ENCODE results near the gene ANXA6. TPM values are rescaled to one million over a fixed set of nuclear protein-coding genes. Genes with fewer than 3 reads are reported as not detected.

The ANXA6 gene
- total and polyA plus RNA-seq, 10 donors = 141 to 295 (median 185) TPM

- peak overlapping the region in 4 of 8 donors; percentile 15 to 90 (median 70) for H3K27ac ChIP-seq
- DNase-seq = no peak
- intact Hi-C loops (cut with DNase I; ENCODE audit: low total_unique reads) = loop anchor here (5.0 kb wide), 2 partner anchors 34 to 109 kb away; no protein-coding TSS in a partner anchor
- H3K4me1 ChIP-seq = peaks cover 35 to 100% (median 68%) of the 10 kb centered on the region in 6 donors
- TF ChIP-seq CTCF (IDR thresholded peaks at IDR 0.05 in 8 of 11, conservative IDR thresholded peaks at IDR 0.05 in 3 of 11) = no peak
- TF ChIP-seq POLR2AphosphoS5 (IDR thresholded peaks at IDR 0.05) = no peak
- no peak overlapping the region for H3K4me3 ChIP-seq
- H3K9me3 ChIP-seq = no peaks in the 10 kb centered on the region
- H3K36me3 ChIP-seq = peaks cover 0 to 100% (median 76%) of the 10 kb centered on the region in 6 donors
- 70 to 81% (median 78%) methylated on average over 8 of the region's 8 CpGs for WGBS, 5 donors
- H3K27me3 ChIP-seq (replicated peaks in 1 of 7) = no peaks in the 10 kb centered on the region
Observed at GRCh38 chr5:151127926-151128325, 29.7 kb downstream of the ANXA6 start.

- intact Hi-C loops (cut with DNase I; ENCODE audit: low total_unique reads) = loop anchor here (5.0 kb wide), 2 partner anchors 36 to 111 kb away; no protein-coding TSS in a partner anchor
- Histone ChIP-seq H3K4me3 (peak overlapping the region in 1 of 8 donors; percentile 35), H3K4me1 (peaks cover 29 to 96% (median 67%) of the 10 kb centered on the region in 6 donors), H3K9me3 (no peaks in the 10 kb centered on the region), H3K36me3 (peaks cover 2 to 100% (median 77%) of the 10 kb centered on the region in 6 donors), H3K27me3 (replicated peaks in 1 of 7) (no peaks in the 10 kb centered on the region), H3K27ac (peak overlapping the region; percentile 40 to 90 (median 82))
- peak; percentile 95 for DNase-seq
- TF ChIP-seq POLR2A (IDR thresholded peaks at IDR 0.05) = no peak
- TF ChIP-seq POLR2AphosphoS5 (IDR thresholded peaks at IDR 0.05) = peak; percentile 59 to 79 (median 67)
- TF ChIP-seq CTCF (IDR thresholded peaks at IDR 0.05 in 8 of 11, conservative IDR thresholded peaks at IDR 0.05 in 3 of 11) = peak; percentile 66 to 92 (median 88)
- WGBS, 5 donors = 10 to 27% (median 18%) methylated on average over 9 of the region's 9 CpGs
Observed at GRCh38 chr5:151126199-151126645, 31.4 kb downstream of the ANXA6 start.

- no peaks in the 10 kb centered on the region for H3K9me3 ChIP-seq
- H3K4me3 ChIP-seq = peak overlapping the region in 1 of 8 donors; percentile 35
- TF ChIP-seq CTCF (IDR thresholded peaks at IDR 0.05 in 8 of 11, conservative IDR thresholded peaks at IDR 0.05 in 3 of 11) (no peak), POLR2AphosphoS5 (IDR thresholded peaks at IDR 0.05) (peak in 1 of 3 donors; percentile 73)
- H3K27ac ChIP-seq = peak overlapping the region; percentile 40 to 90 (median 82)
- DNase-seq = no peak
- H3K4me1 ChIP-seq = peaks cover 29 to 88% (median 66%) of the 10 kb centered on the region in 6 donors
- H3K36me3 ChIP-seq = peaks cover 2 to 100% (median 77%) of the 10 kb centered on the region in 6 donors
- no peaks in the 10 kb centered on the region for H3K27me3 ChIP-seq (replicated peaks in 1 of 7)
- intact Hi-C loops (cut with DNase I; ENCODE audit: low total_unique reads) = loop anchor here (5.0 kb wide), 2 partner anchors 37 to 112 kb away; no protein-coding TSS in a partner anchor
- WGBS, 5 donors = 30 to 46% (median 39%) methylated on average over 7 of the region's 7 CpGs
Observed at GRCh38 chr5:151125421-151125820, 32.2 kb downstream of the ANXA6 start.

- TF ChIP-seq CTCF (IDR thresholded peaks at IDR 0.05 in 8 of 11, conservative IDR thresholded peaks at IDR 0.05 in 3 of 11) = no peak
- TF ChIP-seq POLR2A (IDR thresholded peaks at IDR 0.05) = peak in 1 of 3 donors; percentile 16
- TF ChIP-seq POLR2AphosphoS5 (IDR thresholded peaks at IDR 0.05) = peak; percentile 59 to 78 (median 75)
- H3K36me3 ChIP-seq = peaks cover 2 to 100% (median 78%) of the 10 kb centered on the region in 6 donors
- no peaks in the 10 kb centered on the region for H3K27me3 ChIP-seq (replicated peaks in 1 of 7)
- peak overlapping the region in 7 of 8 donors; percentile 60 to 90 (median 82) for H3K27ac ChIP-seq
- peak; percentile 92 for DNase-seq
- intact Hi-C loops (cut with DNase I; ENCODE audit: low total_unique reads) = no loop called here
- 56 to 70% (median 57%) methylated on average over 17 of the region's 17 CpGs for WGBS, 5 donors
- peaks cover 29 to 81% (median 62%) of the 10 kb centered on the region in 6 donors for H3K4me1 ChIP-seq
- no peak overlapping the region for H3K4me3 ChIP-seq
- H3K9me3 ChIP-seq = no peaks in the 10 kb centered on the region
Observed at GRCh38 chr5:151123897-151124751, 33.5 kb downstream of the ANXA6 start.
